ENCODE measurements around the gene USP2.

The USP2 gene

GRCh38 chr11:119338965-119339588 is 42.4 kb downstream of the USP2 start:
- DNase-seq (ENCODE audit: low read depth) = no peak
- no peak for TF ChIP-seq CTCF (IDR thresholded peaks at IDR 0.05; ENCODE audit: insufficient read depth, low read depth, low read length, missing control alignments)
- H3K4me3 ChIP-seq (ENCODE audit: low read depth, low read length) = no peak overlapping the region

GRCh38 chr11:119338318-119338890 is 43.1 kb downstream of the USP2 start:
- peak; percentile 85 for TF ChIP-seq CTCF (IDR thresholded peaks at IDR 0.05; ENCODE audit: insufficient read depth, low read depth, low read length, missing control alignments)
- DNase-seq (ENCODE audit: low read depth) = peak; percentile 71
- H3K4me3 ChIP-seq (ENCODE audit: low read depth, low read length) = no peak overlapping the region

- DNase-seq (ENCODE audit: low read depth) = no peak
- no peak for TF ChIP-seq CTCF (IDR thresholded peaks at IDR 0.05; ENCODE audit: insufficient read depth, low read depth, low read length, missing control alignments)
- no peak overlapping the region for H3K4me3 ChIP-seq (ENCODE audit: low read depth, low read length)
These were observed 43.7 kb downstream of the USP2 start for GRCh38 chr11:119337581-119338317.

- no peak overlapping the region for H3K4me3 ChIP-seq (ENCODE audit: low read depth, low read length)
- no peak for TF ChIP-seq CTCF (IDR thresholded peaks at IDR 0.05; ENCODE audit: insufficient read depth, low read depth, low read length, missing control alignments)
- DNase-seq (ENCODE audit: low read depth) = no peak
These were observed 44.6 kb downstream of the USP2 start for GRCh38 chr11:119336744-119337469.

- no peak overlapping the region for H3K4me3 ChIP-seq (ENCODE audit: low read depth, low read length)
- TF ChIP-seq CTCF (IDR thresholded peaks at IDR 0.05; ENCODE audit: insufficient read depth, low read depth, low read length, missing control alignments) = no peak
- no peak for DNase-seq (ENCODE audit: low read depth)
These were observed 45.6 kb downstream of the USP2 start for GRCh38 chr11:119335655-119336543.

GRCh38 chr11:119335091-119335654 is 46.3 kb downstream of the USP2 start:
- TF ChIP-seq CTCF (IDR thresholded peaks at IDR 0.05; ENCODE audit: insufficient read depth, low read depth, low read length, missing control alignments) = no peak
- DNase-seq (ENCODE audit: low read depth) = no peak
- H3K4me3 ChIP-seq (ENCODE audit: low read depth, low read length) = peak overlapping the region; percentile 79
